SJCRH30 (cell line): ENCODE results near the gene CACNA1G. TPM values are rescaled to one million over a fixed set of nuclear protein-coding genes. Genes with fewer than 3 reads are reported as not detected.

Experiments used
- DNase-seq, 2 experiments: peaks; one replicate each; pipeline ENCODE4 v3.0.0-alpha.2; 2015 to 2020
- H3K27ac ChIP-seq: fragments of 250-450 bp; sonication (Bioruptor Pico); 2 replicates; pipeline ENCODE4 v1.5.1; 2020; ENCODE audit warnings: mild to moderate bottlenecking, moderate library complexity
- H3K27me3 ChIP-seq: fragments of 250-450 bp; sonication (Bioruptor Pico); 2 replicates; pipeline ENCODE4 v1.5.1; 2020; ENCODE audit warnings: mild to moderate bottlenecking, moderate library complexity
- H3K36me3 ChIP-seq: fragments of 250-450 bp; sonication (Bioruptor Pico); 2 replicates; pipeline ENCODE4 v1.5.1; 2020; ENCODE audit warnings: mild to moderate bottlenecking, moderate library complexity
- H3K4me1 ChIP-seq: fragments of 250-450 bp; sonication (Bioruptor Pico); 2 replicates; pipeline ENCODE4 v1.5.1; 2020; ENCODE audit warnings: mild to moderate bottlenecking, moderate library complexity
- H3K4me3 ChIP-seq: fragments of 250-450 bp; sonication (Bioruptor Pico); 2 replicates; pipeline ENCODE4 v1.5.1; 2020; ENCODE audit warnings: mild to moderate bottlenecking, moderate library complexity
- H3K9me3 ChIP-seq: fragments of 250-450 bp; sonication (Bioruptor Pico); replicated peaks from 2 replicates; pipeline ENCODE4 v1.5.1; 2020; ENCODE audit warnings: mild to moderate bottlenecking, moderate library complexity
- total RNA-seq: library from RNA; depleted of rRNA; stranded (reverse); fragments of >200 nt; shearing (Covaris generic); gene quantifications from 2 replicates; pipeline ENCODE4 v1.2.3, GENCODE V29; 2014

Gene CACNA1G
- total RNA-seq, 1 experiment from 2014 or later: 4.2 TPM

GRCh38 chr17:50577451-50577954, 17.0 kb downstream of the CACNA1G start:
- Histone ChIP-seq H3K27ac (no peak overlapping the region), H3K9me3 (no peaks in the 10 kb centered on the region), H3K27me3 (no peaks in the 10 kb centered on the region), H3K4me3 (no peak overlapping the region), H3K4me1 (no peaks in the 10 kb centered on the region), H3K36me3 (no peaks in the 10 kb centered on the region)
- no peak for DNase-seq

GRCh38 chr17:50578173-50578572, 17.7 kb downstream of the CACNA1G start:
- Histone ChIP-seq H3K9me3 (no peaks in the 10 kb centered on the region), H3K27ac (no peak overlapping the region), H3K36me3 (no peaks in the 10 kb centered on the region), H3K4me1 (no peaks in the 10 kb centered on the region), H3K27me3 (no peaks in the 10 kb centered on the region), H3K4me3 (no peak overlapping the region)
- DNase-seq: no peak

- Histone ChIP-seq H3K4me3 (no peak overlapping the region), H3K9me3 (no peaks in the 10 kb centered on the region), H3K27ac (no peak overlapping the region), H3K27me3 (no peaks in the 10 kb centered on the region), H3K36me3 (no peaks in the 10 kb centered on the region), H3K4me1 (no peaks in the 10 kb centered on the region)
- no peak for DNase-seq
These were observed 18.9 kb downstream of the CACNA1G start for GRCh38 chr17:50579399-50579798.

DNA sequence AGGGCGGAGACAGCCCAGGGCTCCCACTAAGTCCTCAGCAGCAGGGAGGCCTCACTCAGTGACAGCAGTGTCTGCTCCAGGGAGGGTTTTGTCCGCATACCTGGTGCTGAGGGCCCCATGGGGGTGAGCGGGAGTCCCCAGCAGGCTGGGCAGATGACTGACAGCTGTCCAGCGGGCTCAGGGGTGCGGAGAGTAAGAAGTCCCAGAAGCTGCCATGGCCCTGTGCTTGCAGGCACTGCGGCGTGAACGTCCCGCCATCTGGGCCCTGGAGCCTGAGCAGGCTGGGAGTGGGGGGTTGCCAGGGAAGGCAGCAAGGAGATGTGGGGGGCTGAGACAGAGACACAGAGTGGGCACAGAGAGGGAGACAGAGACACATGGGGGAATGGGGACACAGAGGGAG, 20.1 kb downstream of the CACNA1G start:
- Histone ChIP-seq H3K36me3 (no peaks in the 10 kb centered on the region), H3K4me3 (no peak overlapping the region), H3K27ac (no peak overlapping the region), H3K9me3 (no peaks in the 10 kb centered on the region), H3K4me1 (no peaks in the 10 kb centered on the region), H3K27me3 (no peaks in the 10 kb centered on the region)
- no peak for DNase-seq

DNA sequence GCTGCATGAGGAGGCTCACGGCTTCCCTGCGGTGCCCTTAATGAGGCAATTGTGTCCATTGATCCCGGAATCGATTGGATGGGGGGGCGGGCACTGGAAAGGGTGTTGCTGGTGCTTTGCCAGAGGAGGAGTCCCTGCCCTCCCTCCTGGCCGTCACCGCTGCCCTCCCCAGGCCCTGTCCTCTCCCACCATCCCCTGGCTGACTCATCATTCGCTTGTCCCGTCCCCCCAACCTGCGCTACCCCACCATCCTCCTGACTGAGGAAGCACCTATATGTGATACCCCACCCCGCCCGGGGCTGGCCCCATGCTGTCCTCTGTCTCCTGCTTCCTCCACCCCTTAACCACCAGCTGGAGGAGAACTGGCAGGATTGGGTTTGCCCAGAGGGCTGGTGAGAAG, 20.8 kb downstream of the CACNA1G start:
- H3K4me3 ChIP-seq: no peak overlapping the region
- H3K4me1 ChIP-seq: no peaks in the 10 kb centered on the region
- H3K27ac ChIP-seq: no peak overlapping the region
- no peaks in the 10 kb centered on the region for H3K36me3 ChIP-seq
- H3K9me3 ChIP-seq: no peaks in the 10 kb centered on the region
- H3K27me3 ChIP-seq: no peaks in the 10 kb centered on the region
- no peak for DNase-seq

- H3K9me3 ChIP-seq: no peaks in the 10 kb centered on the region
- no peak for DNase-seq
- no peak overlapping the region for H3K27ac ChIP-seq
- no peak overlapping the region for H3K4me3 ChIP-seq
- no peaks in the 10 kb centered on the region for H3K36me3 ChIP-seq
- H3K4me1 ChIP-seq: no peaks in the 10 kb centered on the region
- no peaks in the 10 kb centered on the region for H3K27me3 ChIP-seq
These were observed 22.2 kb downstream of the CACNA1G start for GRCh38 chr17:50582741-50583140.

- Histone ChIP-seq H3K4me1 (no peaks in the 10 kb centered on the region; the same call in 1 of the 2 replicates), H3K9me3 (no peaks in the 10 kb centered on the region), H3K27ac (no peak overlapping the region), H3K4me3 (no peak overlapping the region), H3K27me3 (no peaks in the 10 kb centered on the region), H3K36me3 (no peaks in the 10 kb centered on the region)
- no peak for DNase-seq
These were observed 23.1 kb downstream of the CACNA1G start for GRCh38 chr17:50583641-50584040.

DNA sequence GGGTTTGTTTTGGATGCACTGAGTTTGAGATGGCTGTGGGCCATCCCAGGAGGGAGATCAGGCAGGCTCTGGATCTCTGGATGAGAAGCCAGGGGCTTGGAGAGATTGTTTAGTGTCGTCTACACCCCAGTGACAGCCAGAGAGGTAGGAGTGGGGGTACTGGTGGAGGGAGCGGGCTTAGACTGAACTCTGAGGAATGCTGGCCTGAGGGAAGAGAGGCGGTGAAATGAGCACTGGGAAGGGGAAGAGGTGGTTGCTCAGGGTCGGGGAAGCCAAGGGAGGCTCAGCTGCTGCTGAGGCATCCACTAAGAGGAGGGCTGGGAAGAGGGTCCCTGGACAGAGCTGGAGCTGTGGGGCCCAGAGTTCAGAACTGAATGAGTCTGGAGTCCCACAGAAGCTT, 23.6 kb downstream of the CACNA1G start:
- Histone ChIP-seq H3K27me3 (no peaks in the 10 kb centered on the region), H3K36me3 (no peaks in the 10 kb centered on the region), H3K27ac (no peak overlapping the region), H3K9me3 (no peaks in the 10 kb centered on the region), H3K4me1 (peaks cover 5% of the 10 kb centered on the region), H3K4me3 (no peak overlapping the region)
- no peak for DNase-seq

DNA sequence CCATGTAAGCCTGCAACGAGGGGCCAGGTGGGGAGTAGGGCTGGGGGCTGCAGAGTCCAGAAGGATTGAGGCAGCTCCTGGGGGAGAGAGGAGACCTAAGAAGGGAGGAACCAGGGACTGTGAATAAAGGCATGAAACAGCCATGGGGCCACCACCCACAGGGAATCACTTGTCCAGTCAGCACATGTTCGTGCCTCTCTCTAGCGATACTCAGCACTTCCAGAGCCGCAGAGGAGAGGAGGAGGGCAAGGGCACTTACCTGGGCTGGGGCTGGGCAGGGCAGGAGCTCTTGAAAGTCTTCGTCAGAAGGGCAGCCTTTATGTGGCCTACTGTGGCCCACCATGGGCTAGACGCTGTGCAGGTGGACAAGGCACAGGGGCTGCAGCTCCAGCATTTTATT, 24.2 kb downstream of the CACNA1G start:
- H3K4me1 ChIP-seq: peaks cover 10% of the 10 kb centered on the region
- H3K27ac ChIP-seq: no peak overlapping the region
- no peaks in the 10 kb centered on the region for H3K9me3 ChIP-seq
- no peaks in the 10 kb centered on the region for H3K27me3 ChIP-seq
- DNase-seq: no peak
- H3K4me3 ChIP-seq: no peak overlapping the region
- no peaks in the 10 kb centered on the region for H3K36me3 ChIP-seq

DNA sequence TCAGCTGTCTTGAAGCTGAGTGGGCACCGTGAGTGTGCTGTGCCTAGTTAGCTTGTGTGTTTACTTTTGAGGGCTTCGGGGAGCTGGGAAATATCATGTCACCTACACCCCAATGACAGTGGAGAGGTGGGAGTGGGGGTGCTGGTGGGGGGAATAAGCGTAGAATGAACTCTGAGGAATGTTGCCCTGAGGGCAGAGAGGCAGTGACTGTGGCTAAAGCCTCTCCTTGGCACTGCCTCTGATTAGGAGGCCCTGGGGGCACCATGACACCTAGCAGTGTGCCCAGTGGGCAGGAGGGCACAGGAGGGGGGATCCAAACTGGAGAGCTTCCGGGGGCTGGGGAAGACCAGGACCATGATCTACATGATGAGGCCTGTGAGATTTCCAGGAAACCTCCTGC, 24.8 kb downstream of the CACNA1G start:
- Histone ChIP-seq H3K27ac (no peak overlapping the region), H3K36me3 (no peaks in the 10 kb centered on the region), H3K9me3 (no peaks in the 10 kb centered on the region), H3K4me1 (peaks cover 14% of the 10 kb centered on the region), H3K27me3 (no peaks in the 10 kb centered on the region), H3K4me3 (no peak overlapping the region)
- DNase-seq: no peak

- H3K27me3 ChIP-seq: no peaks in the 10 kb centered on the region
- H3K27ac ChIP-seq: no peak overlapping the region
- no peak overlapping the region for H3K4me3 ChIP-seq
- H3K9me3 ChIP-seq: no peaks in the 10 kb centered on the region
- H3K36me3 ChIP-seq: no peaks in the 10 kb centered on the region
- peaks cover 14% of the 10 kb centered on the region for H3K4me1 ChIP-seq
- no peak for DNase-seq
These were observed 25.4 kb downstream of the CACNA1G start for GRCh38 chr17:50585891-50586290.

DNA sequence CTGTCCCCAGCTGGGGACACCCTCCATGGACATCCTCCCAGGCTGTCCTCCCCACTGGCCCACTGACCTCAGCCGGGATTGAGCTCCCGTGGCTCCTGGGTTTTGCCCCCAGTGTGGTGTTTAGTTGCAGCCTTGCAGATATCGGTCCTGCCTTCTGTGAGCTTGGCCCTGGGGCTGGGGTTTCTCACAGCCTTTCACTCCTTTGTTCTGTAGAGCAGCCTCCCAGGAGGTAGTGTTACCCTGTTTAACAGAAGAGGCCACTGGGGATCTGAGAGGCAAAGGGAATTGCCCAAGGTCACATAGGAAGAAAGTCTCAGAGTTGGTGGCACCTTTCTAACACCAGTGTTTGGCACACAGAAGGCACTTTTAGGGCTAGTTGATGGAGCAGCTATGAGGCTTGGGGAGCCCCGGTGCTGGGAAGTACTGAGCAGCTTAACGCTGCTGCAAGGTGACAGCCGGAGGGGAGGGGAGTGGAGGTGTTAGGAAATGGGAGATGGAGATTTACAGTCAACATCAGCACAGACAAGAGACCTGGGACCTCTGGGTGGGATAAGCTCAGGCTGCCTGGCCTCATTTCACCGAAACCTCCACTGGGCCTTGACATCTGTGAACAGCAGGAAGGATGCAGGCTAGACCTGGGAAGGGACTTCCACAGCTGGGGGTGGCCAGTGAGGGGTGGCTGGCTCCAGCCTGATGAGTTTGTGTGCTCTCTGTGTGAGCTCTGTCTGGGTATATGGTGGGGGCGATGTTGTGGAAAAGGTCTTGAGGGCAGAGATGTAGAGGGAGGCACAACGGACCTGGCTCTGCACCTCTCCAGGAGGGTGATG, 26.1 kb downstream of the CACNA1G start:
- H3K9me3 ChIP-seq: no peaks in the 10 kb centered on the region
- H3K27ac ChIP-seq: no peak overlapping the region
- no peak overlapping the region for H3K4me3 ChIP-seq
- H3K27me3 ChIP-seq: no peaks in the 10 kb centered on the region
- H3K36me3 ChIP-seq: no peaks in the 10 kb centered on the region
- H3K4me1 ChIP-seq: peaks cover 14% of the 10 kb centered on the region
- no peak for DNase-seq

DNA sequence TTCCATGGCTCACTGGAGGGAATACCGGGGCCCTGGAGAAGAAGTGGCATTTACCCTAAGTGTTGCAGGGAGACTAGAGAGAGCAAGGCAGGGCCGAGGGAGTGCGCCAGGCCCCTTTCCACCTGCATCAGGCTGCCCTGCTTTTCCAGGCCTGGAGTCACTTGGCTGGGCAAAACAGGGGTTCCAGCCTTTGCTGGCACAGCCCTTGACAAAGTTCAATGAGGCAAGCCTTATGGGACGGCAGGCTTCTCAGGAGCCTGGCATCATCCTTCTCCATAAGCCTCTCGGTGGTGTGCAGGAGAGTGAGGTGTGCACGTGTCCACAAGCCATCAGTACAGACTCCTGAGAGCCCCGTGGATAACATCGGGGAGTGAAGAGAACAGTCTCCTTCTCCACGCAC, 27.1 kb downstream of the CACNA1G start:
- H3K36me3 ChIP-seq: no peaks in the 10 kb centered on the region
- no peak overlapping the region for H3K4me3 ChIP-seq
- no peaks in the 10 kb centered on the region for H3K27me3 ChIP-seq
- no peaks in the 10 kb centered on the region for H3K9me3 ChIP-seq
- no peak for DNase-seq
- no peak overlapping the region for H3K27ac ChIP-seq
- H3K4me1 ChIP-seq: peaks cover 14% of the 10 kb centered on the region

GRCh38 chr17:50588391-50589049, 28.0 kb downstream of the CACNA1G start:
- no peak overlapping the region for H3K27ac ChIP-seq
- peaks cover 18% of the 10 kb centered on the region for H3K4me1 ChIP-seq
- H3K4me3 ChIP-seq: no peak overlapping the region
- H3K27me3 ChIP-seq: no peaks in the 10 kb centered on the region
- no peaks in the 10 kb centered on the region for H3K9me3 ChIP-seq
- H3K36me3 ChIP-seq: no peaks in the 10 kb centered on the region
- DNase-seq: peak in 1 of 2 experiments; percentile 34

DNA sequence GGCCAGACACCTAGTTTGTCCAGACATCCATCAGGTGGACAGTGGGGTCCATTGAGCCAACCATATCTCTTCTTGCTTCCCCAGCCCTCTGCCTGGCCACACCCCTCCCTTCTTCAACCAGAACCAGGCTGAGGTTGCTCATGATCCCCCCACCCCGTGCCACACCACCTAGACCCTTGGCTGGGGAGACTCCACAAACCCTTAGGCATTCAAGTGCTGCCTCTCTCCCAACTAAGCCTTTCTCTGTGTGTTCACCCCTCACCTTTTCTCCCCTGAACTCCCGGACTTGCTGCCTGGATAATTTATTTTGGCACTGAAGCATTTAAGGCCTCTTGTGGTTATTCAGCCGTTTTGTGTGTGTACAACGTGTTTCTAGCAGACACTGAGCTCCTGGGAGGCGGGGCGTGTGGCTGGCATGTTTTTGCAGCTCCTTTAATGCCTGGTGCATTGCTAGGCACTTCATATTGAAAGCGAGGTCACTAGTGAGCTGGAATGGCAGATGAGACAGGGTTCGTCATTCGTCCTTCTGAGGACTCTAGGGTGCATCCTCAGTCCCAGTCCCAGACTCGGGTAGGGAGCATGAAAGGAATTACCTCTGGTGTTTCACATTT, 28.7 kb downstream of the CACNA1G start:
- Histone ChIP-seq H3K27ac (no peak overlapping the region), H3K4me1 (peaks cover 20% of the 10 kb centered on the region), H3K4me3 (no peak overlapping the region), H3K27me3 (no peaks in the 10 kb centered on the region), H3K36me3 (no peaks in the 10 kb centered on the region), H3K9me3 (no peaks in the 10 kb centered on the region)
- peak in 1 of 2 experiments; percentile 21 for DNase-seq
